GM12875 (cell line): Measurements from ENCODE around the gene PLCB3.

Experiments
- H3K4me3 ChIP-seq: one replicate; pipeline ENCODE4 v1.5.1; 2011; ENCODE audit warnings: low read depth, low read length, control low read depth
- TF ChIP-seq, protein P1 (sequence below): IDR thresholded peaks from 2 replicates; pipeline ENCODE4 v1.5.1; 2011; ENCODE audit warnings: low read depth, mild to moderate bottlenecking, control low read depth, inconsistent platforms, low read length, moderate library complexity, borderline replicate concordance; ENCODE audit not compliant: insufficient read depth

The PLCB3 gene

DNA sequence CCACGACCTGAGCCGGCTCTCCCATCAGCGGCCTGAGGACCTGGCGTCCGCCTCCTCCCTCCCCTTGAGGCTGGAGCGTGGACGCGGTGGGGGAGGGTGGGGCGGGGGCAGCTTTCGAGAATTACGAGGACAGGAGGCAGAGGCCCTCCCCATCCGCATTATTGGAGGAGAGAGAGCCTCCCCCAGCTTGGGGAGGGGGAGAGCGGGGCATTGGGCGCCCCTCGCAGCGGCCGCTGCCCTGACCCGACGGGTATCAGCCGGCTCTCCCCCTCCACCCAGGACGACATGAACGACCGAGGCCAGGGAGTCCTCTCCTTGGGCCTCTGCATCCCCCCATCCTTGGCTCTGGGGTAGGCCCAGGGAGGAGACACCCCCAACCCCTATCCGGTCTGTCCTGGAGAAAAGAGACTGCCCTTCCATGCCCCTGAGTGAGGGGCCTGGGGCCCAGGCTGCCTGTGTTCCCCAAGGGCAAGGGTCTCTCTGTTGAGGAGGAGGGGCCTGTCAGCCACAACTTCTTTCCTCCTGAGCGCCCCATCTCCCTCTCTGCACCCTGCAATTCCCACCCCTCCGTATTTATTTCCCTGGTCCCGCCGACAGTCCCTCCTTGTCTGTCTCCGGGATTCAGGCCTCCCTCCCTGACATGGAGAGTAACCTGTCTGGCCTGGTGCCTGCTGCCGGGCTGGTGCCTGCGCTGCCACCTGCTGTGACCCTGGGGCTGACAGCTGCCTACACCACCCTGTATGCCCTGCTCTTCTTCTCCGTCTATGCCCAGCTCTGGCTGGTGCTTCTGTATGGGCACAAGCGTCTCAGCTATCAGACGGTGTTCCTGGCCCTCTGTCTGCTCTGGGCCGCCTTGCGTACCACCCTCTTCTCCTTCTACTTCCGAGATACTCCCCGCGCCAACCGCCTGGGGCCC is 34.8 kb downstream of the PLCB3 start:
- TF ChIP-seq, protein P1, sequence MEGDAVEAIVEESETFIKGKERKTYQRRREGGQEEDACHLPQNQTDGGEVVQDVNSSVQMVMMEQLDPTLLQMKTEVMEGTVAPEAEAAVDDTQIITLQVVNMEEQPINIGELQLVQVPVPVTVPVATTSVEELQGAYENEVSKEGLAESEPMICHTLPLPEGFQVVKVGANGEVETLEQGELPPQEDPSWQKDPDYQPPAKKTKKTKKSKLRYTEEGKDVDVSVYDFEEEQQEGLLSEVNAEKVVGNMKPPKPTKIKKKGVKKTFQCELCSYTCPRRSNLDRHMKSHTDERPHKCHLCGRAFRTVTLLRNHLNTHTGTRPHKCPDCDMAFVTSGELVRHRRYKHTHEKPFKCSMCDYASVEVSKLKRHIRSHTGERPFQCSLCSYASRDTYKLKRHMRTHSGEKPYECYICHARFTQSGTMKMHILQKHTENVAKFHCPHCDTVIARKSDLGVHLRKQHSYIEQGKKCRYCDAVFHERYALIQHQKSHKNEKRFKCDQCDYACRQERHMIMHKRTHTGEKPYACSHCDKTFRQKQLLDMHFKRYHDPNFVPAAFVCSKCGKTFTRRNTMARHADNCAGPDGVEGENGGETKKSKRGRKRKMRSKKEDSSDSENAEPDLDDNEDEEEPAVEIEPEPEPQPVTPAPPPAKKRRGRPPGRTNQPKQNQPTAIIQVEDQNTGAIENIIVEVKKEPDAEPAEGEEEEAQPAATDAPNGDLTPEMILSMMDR = 0 out of 2 replicates have a peak, but pooled peaks have one; percentile 7
- H3K4me3 ChIP-seq = peak overlapping the region; percentile 79

- TF ChIP-seq, protein P1 = no peak
- H3K4me3 ChIP-seq = no peak overlapping the region
These were observed 35.5 kb downstream of the PLCB3 start for GRCh38 chr11:64286801-64287159.

- no peak overlapping the region for H3K4me3 ChIP-seq
- TF ChIP-seq, protein P1 = no peak
These were observed 36.5 kb downstream of the PLCB3 start for GRCh38 chr11:64287676-64288352.

DNA sequence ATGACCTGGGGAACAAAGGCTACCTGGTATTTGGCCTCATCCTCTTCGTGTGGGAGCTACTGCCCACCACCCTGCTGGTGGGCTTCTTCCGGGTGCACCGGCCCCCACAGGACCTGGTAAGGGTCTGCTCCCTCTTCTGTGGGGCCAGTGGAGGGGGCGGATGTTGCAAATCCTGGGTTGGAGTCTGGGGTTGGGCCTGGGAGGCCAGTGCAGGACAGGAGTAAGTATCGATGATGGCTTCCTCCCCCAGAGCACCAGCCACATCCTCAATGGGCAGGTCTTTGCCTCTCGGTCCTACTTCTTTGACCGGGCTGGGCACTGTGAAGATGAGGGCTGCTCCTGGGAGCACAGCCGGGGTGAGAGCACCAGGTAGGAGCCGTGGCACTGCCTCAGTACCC is 37.0 kb downstream of the PLCB3 start:
- H3K4me3 ChIP-seq = no peak overlapping the region
- TF ChIP-seq, protein P1 = no peak

- no peak overlapping the region for H3K4me3 ChIP-seq
- TF ChIP-seq, protein P1 = no peak
These were observed 37.8 kb downstream of the PLCB3 start for GRCh38 chr11:64289002-64289564.

GRCh38 chr11:64290352-64291261 is 39.3 kb downstream of the PLCB3 start:
- H3K4me3 ChIP-seq = no peak overlapping the region
- TF ChIP-seq, protein P1 = no peak
